ENCODE data around the gene YEATS2.

DNA sequence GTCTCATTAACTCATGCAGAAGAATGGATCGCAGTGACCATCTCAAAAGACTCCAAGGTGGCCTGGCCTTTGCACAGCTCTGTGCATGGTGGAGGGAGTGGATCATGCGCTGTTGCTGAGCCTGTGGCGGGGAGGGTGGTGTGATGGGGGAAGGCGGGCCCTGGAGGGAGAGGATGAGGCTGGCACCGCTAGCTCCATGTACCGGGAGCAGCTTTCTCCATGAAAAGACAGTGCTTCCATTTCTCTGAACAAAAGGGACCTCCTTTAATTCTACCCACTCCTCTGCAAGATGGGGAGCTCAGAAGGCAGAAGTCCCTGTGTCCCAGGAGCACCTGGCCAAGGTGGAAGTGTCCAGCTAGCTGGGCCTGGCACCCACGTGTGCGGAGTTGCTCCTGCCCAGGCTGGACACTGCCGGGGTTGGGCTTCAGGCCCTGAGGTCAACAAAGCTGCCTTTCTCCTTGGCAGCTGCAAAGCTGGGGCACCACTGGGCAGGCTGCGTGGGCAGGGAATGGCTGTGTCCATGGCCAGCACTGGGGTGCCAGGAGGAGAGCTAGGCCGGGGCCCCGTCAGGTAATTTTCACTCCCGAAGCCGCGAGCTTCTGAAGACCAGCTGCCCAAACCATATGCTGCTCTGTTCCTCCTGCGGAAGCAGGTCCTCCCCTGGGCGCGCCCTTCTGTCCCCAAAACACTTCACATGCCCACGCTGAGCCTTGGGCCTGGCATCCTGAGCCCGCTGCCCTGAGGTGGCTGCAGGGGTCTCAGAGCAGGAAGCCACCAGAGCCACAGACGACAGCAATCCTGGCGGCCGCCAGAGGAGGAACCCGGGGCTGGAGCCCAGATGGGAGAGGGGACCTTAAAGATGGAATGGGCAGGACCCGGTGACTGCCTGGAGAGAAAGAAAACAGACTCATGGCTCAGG lies 121.4 kb downstream of the YEATS2 start:
- TF ChIP-seq EZH2phosphoT487 (IDR thresholded peaks at IDR 0.05; ENCODE audit: borderline replicate concordance, low read depth, low read length): no peak
- TF ChIP-seq, protein P1, sequence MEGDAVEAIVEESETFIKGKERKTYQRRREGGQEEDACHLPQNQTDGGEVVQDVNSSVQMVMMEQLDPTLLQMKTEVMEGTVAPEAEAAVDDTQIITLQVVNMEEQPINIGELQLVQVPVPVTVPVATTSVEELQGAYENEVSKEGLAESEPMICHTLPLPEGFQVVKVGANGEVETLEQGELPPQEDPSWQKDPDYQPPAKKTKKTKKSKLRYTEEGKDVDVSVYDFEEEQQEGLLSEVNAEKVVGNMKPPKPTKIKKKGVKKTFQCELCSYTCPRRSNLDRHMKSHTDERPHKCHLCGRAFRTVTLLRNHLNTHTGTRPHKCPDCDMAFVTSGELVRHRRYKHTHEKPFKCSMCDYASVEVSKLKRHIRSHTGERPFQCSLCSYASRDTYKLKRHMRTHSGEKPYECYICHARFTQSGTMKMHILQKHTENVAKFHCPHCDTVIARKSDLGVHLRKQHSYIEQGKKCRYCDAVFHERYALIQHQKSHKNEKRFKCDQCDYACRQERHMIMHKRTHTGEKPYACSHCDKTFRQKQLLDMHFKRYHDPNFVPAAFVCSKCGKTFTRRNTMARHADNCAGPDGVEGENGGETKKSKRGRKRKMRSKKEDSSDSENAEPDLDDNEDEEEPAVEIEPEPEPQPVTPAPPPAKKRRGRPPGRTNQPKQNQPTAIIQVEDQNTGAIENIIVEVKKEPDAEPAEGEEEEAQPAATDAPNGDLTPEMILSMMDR (conservative IDR thresholded peaks at IDR 0.05; ENCODE audit: low read length): no peak

All from OCI-LY7 (cell line).